Chondrocyte (in vitro differentiated cells): ENCODE data around the gene COLQ. TPM values are rescaled to one million over a fixed set of nuclear protein-coding genes. Genes with fewer than 3 reads are reported as not detected.

ENCODE experiments used
- DNase-seq: peaks from one replicate; pipeline ENCODE4 v3.0.0; 2021; ENCODE audit warnings: mixed read lengths, low spot score
- H3K27ac Mint-ChIP-seq: one replicate; pipeline ENCODE4 v1.8.0; 2021; ENCODE audit warnings: mild to moderate bottlenecking, moderate library complexity, mixed read lengths; ENCODE audit not compliant: unreplicated experiment
- H3K27me3 Mint-ChIP-seq: 2 replicates; pipeline ENCODE4 v1.8.0; 2021; ENCODE audit warnings: low read depth, mixed read lengths
- H3K36me3 Mint-ChIP-seq: 2 replicates; pipeline ENCODE4 v1.8.0; 2021; ENCODE audit warnings: low read depth, mixed read lengths
- H3K4me1 Mint-ChIP-seq: 2 replicates; pipeline ENCODE4 v1.8.0; 2021; ENCODE audit warnings: low read depth, mild to moderate bottlenecking, mixed read lengths
- H3K4me3 Mint-ChIP-seq: one replicate; pipeline ENCODE4 v1.8.0; 2021; ENCODE audit warnings: mild to moderate bottlenecking, moderate library complexity, mixed read lengths; ENCODE audit not compliant: unreplicated experiment
- H3K9me3 Mint-ChIP-seq: 2 replicates; pipeline ENCODE4 v1.8.0; 2021; ENCODE audit warnings: low read depth, mixed read lengths
- CTCF ChIP-seq: fragments of 200-600 bp; sonication (generic); IDR thresholded peaks from 2 replicates; pipeline ENCODE4 v1.5.0; 2021; ENCODE audit warnings: antibody characterized with exemption, mild to moderate bottlenecking, moderate library complexity
- total RNA-seq: library from RNA; stranded (reverse); gene quantifications from 3 replicates; pipeline ENCODE4 v1.2.1, GENCODE V29; 2021

COLQ gene
- total RNA-seq, 1 donor from 2014 or later: 4.2 TPM

GRCh38 chr3:15449489-15450224 is 71.8 kb downstream of the COLQ start:
- no peak for TF ChIP-seq CTCF
- Mint-ChIP-seq H3K4me3 (no peak overlapping the region), H3K9me3 (no peaks in the 10 kb centered on the region), H3K27ac (no peak overlapping the region), H3K27me3 (no peaks in the 10 kb centered on the region), H3K4me1 (no peaks in the 10 kb centered on the region), H3K36me3 (peaks cover 11% of the 10 kb centered on the region)
- DNase-seq: no peak

GRCh38 chr3:15443826-15444524 is 77.5 kb downstream of the COLQ start:
- no peak for TF ChIP-seq CTCF
- Mint-ChIP-seq H3K27me3 (no peaks in the 10 kb centered on the region), H3K4me3 (no peak overlapping the region), H3K9me3 (no peaks in the 10 kb centered on the region), H3K4me1 (peaks cover 22% of the 10 kb centered on the region), H3K36me3 (peaks cover 20% of the 10 kb centered on the region), H3K27ac (no peak overlapping the region)
- DNase-seq: no peak

GRCh38 chr3:15440891-15441290 is 80.6 kb downstream of the COLQ start:
- H3K36me3 Mint-ChIP-seq: peaks cover 35% of the 10 kb centered on the region
- no peaks in the 10 kb centered on the region for H3K27me3 Mint-ChIP-seq
- H3K4me1 Mint-ChIP-seq: peaks cover 23% of the 10 kb centered on the region
- no peaks in the 10 kb centered on the region for H3K9me3 Mint-ChIP-seq
- DNase-seq: no peak
- H3K4me3 Mint-ChIP-seq: no peak overlapping the region
- no peak for TF ChIP-seq CTCF
- peak overlapping the region; percentile 50 for H3K27ac Mint-ChIP-seq

GRCh38 chr3:15439476-15439875 is 82.0 kb downstream of the COLQ start:
- H3K27me3 Mint-ChIP-seq: no peaks in the 10 kb centered on the region
- peaks cover 38% of the 10 kb centered on the region for H3K36me3 Mint-ChIP-seq
- H3K4me1 Mint-ChIP-seq: peaks cover 23% of the 10 kb centered on the region
- no peak for DNase-seq
- no peak for TF ChIP-seq CTCF
- no peak overlapping the region for H3K27ac Mint-ChIP-seq
- no peaks in the 10 kb centered on the region for H3K9me3 Mint-ChIP-seq
- H3K4me3 Mint-ChIP-seq: no peak overlapping the region

- H3K9me3 Mint-ChIP-seq: no peaks in the 10 kb centered on the region
- peaks cover 42% of the 10 kb centered on the region for H3K36me3 Mint-ChIP-seq
- H3K4me3 Mint-ChIP-seq: no peak overlapping the region
- peaks cover 23% of the 10 kb centered on the region for H3K4me1 Mint-ChIP-seq
- H3K27ac Mint-ChIP-seq: no peak overlapping the region
- no peak for TF ChIP-seq CTCF
- DNase-seq: no peak
- no peaks in the 10 kb centered on the region for H3K27me3 Mint-ChIP-seq
These were observed 82.5 kb downstream of the COLQ start for GRCh38 chr3:15438983-15439382.
